NCI-H460 (cell line): ENCODE data around the gene SUSD6. TPM values are rescaled to one million over a fixed set of nuclear protein-coding genes. Genes with fewer than 3 reads are reported as not detected.
"Not testable (repeated sequence)": the region's sequence is repeated elsewhere in the genome, so short reads cannot be mapped to it uniquely, and the experiment has no call there.

ENCODE experiments used
- DNase-seq: peaks from one replicate; pipeline ENCODE4 v3.0.0-alpha.2; 2016; ENCODE audit warnings: low read depth; ENCODE audit errors: extremely low read depth
- total RNA-seq: library from RNA; depleted of rRNA; stranded (reverse); fragments of >200 nt; shearing (Covaris generic); gene quantifications from 2 replicates; pipeline ENCODE4 v1.2.3, GENCODE V29; 2014

SUSD6 gene
- total RNA-seq, 1 experiment from 2014 or later = 4.9 TPM

DNA sequence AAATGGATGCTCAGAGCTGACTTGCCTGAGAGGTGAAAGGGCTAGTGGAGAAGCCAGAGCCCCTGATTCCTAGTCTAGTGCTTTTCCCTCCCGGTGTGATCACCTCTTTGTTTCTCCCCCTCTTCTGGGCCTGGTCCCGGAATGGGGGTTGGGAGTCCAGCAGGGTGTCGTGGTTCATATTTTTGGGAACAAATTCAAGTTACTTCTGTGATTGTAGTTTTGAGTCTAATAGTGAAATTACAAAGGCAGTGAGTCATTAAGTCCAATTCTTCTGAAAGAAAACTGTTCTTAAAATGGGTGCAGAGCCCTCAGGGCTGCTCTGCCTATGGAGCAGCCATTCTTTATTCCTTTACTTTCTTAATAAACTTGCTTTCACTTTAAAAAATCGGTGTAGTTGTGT lies 7.6 kb downstream of the SUSD6 start:
- DNase-seq = no peak

GRCh38 chr14:69620211-69620611 lies 8.8 kb downstream of the SUSD6 start:
- DNase-seq = no peak

DNA sequence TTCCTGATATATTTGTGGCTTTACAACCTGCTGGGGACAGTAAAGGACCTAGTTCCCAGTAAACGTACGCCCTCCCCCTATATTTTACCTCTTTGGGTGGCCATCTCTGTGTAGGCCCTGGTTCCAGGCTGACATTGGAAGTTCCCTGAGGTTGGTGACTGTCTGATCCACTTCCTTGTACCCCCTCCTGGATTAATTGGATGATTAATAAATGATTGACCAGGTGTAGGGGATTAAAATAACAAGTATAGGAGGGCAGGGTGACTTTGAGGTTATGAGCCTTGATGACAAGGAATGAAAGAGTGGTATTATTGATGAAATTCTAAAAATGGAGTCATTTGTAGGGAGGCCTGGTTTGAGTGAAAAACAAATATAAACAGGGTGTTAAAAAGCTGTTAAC lies 9.6 kb downstream of the SUSD6 start:
- DNase-seq = no peak

DNA sequence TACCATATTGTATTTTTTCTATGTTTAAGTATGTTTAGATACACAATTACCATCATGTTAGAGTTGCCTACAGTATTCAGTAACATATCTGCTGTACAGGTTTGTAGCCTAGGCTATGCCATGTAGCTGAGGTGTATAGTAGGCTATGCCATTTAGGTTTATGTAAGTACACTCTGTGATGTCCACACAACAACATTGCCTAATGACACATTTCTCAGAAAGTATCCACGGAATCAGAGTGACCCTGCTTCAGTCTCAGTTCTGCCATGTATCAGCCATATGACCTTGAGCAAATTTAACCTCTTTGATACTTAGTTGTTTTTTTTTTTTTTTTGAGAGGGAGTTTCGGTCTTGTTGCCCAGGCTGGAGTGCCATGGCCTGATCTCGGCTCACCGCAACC lies 12.7 kb downstream of the SUSD6 start:
- no peak for DNase-seq

DNA sequence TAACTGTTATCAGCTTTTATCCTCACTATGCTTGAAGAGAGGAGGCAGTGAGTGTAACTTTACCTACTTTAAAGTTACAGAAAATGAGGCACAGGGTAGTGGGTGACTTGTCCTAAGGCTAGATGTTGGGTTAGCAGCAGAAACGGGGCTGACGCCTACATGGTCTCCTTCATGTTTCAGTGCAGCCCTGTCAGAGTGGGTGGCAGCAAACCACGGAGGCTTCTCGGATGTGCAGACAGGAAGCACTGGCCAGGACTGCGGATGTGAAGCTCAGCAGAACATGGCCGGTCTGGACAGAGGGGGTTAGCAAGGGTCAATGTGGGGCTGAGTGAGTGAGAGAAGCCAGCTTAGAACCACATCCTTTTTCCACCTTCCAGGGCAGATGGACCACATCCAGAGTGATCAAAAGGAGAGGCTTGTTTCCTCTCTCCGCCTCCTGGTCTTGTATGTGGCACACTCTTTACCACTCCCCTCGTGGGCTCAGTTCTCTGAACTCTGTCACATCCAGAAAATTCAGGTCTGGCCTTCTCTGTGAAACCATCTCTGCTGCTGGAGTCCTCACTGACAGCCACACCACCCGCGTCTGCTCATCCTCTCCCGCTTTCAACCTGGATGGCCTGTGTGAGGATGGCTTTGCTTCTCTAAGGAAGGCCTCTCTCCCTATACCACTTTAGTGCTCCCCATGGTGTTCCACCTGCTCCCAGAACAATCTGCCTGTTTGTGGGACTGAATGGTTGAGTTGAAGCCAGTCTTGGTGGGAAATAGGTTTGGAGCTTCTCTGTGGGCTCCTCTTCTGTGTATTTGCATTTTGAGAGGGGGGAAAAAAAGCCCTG lies 14.1 kb downstream of the SUSD6 start:
- DNase-seq = no peak

- DNase-seq = no peak
These were observed 14.7 kb downstream of the SUSD6 start for GRCh38 chr14:69626132-69626500.

- no peak for DNase-seq
These were observed 18.1 kb downstream of the SUSD6 start for GRCh38 chr14:69629225-69630127.

DNA sequence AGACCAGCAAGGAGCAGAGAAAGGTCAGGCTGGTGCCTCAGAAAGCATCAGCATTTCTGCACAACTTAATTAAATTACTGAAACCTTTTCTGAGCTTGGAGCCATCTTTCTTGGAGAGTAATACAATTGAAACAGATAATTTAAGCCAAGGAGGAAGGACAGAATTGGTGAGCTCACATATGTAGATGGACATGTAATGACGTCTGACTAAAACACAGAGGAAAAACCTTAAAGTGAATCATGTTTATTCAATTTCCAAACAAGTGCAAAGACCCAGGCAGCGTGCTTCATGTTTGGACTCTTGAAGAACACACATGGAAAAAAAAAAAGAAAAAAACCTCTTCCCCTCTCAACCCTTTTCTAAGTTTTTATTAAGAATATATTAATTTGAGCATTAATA lies 19.0 kb downstream of the SUSD6 start:
- no peak for DNase-seq

DNA sequence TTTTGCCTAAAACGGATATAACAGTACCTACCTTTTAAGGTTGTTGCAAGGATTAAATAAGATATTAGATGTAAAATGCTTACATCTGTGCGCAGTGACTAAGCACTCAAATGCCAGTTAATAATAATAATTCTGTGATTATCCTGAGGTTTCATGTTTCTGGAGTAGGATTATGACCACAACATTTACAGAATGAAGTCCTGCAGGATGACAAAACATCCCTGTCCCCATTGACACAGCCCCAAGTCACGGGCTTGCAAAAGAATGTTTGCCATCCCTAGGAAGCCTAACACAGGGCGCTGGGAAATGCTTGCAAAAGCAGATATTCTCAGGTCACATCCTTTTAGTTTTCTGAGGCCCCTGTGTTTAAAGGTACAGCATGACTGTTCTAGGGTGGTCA lies 20.1 kb downstream of the SUSD6 start:
- DNase-seq = no peak

- no peak for DNase-seq
These were observed 20.8 kb downstream of the SUSD6 start for GRCh38 chr14:69632164-69632563.

DNA sequence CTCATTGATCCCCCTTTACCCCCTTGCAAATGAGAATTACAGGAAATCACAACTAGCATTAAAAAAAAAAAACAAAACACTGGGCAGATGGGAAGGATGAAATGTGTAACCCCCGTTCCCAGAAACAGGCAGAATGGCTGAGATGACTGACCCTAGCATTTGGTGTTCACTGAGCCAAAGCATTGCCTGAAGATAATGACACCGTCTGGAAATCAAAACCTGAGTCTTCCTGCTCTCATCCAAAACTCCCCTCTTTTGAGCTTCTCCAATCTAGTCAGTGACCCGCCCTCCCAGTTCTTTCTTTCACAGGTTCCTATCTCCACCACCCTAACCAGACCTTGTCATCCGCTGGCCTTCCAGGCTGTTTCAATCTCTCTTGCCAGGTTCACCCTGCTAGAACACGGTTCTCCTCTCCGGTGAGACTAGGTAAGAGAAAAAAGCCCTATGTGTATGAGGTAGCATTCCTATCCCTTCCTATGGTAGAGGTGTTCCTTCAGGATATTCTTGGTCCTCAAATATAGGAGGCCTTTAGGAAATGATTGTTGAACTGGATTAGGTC lies 21.3 kb downstream of the SUSD6 start:
- no peak for DNase-seq

DNA sequence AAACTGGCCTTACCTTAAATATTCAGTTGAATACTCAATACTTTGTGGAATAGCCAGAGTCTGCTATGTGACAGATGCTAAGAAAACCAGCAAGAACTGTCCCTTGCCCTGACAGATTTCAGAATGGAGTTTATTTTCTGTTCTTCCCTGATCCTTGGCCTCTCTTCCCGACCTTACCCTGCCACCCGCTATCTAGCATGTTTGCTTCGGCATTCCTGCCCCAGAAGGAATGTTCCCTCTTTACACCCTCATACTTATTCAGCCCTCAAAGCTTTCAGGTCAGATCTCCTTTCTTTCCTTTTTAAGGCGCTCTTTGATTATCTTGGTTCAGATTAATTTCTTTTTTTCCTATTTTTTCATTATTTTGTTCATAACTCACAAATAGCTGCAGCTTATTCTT lies 21.8 kb downstream of the SUSD6 start:
- DNase-seq = no peak

- no peak for DNase-seq
These were observed 24.7 kb downstream of the SUSD6 start for GRCh38 chr14:69635981-69636639.

DNA sequence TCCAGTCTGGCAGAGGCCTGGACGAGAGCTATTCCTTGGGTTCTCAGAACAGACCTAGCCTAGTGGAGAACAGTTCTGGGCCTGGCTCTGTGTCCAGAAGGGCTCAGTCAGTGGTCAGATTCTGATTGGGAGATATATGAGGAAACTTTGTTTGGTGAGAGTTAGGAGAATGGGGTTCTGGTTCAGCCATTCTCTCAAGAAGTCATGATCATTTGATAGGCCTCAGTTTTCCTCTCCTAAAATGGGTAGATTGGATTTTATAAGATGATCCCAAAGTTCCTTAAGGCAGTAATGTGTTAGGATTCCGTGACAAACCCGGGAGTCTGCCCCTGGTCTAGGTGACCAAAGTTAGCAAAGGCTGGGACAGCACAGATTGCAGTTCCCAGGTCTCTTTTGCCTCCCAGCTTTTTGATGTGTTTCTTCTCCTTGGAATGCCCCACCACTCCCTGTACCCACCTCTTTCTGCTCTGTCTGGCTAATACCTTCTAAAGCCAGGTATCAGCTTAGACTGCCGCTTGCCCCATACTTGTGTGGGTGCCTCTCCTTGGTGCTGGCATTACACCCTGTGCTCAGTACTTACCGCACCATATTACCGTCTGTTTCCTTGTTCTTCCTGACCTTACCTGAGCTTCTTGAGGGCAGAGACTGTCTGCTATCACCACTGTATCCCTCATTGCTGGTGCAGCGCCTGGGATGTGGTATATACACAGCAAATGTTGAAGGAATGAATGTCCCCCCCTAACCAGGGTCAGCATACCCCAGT lies 25.5 kb downstream of the SUSD6 start:
- no peak for DNase-seq

GRCh38 chr14:69637503-69638031 lies 26.2 kb downstream of the SUSD6 start:
- DNase-seq = no peak

- DNase-seq = no peak
These were observed 29.5 kb downstream of the SUSD6 start for GRCh38 chr14:69640931-69641330.

GRCh38 chr14:69642212-69642793 lies 30.9 kb downstream of the SUSD6 start:
- DNase-seq = not testable (repeated sequence)

GRCh38 chr14:69643430-69644200 lies 32.2 kb downstream of the SUSD6 start:
- no peak for DNase-seq

GRCh38 chr14:69644814-69645213 lies 33.4 kb downstream of the SUSD6 start:
- no peak for DNase-seq
